HFF-Myc (cell line): ENCODE results near the gene SLC1A3.

Experiments used
- DNase-seq: peaks from one replicate; pipeline ENCODE4 v3.0.0-alpha.2; 2011; ENCODE audit warnings: low read depth; ENCODE audit errors: extremely low read depth
- H3K4me3 ChIP-seq: replicated peaks from 2 replicates; pipeline ENCODE4 v1.5.1; 2011; ENCODE audit warnings: low read depth, mild to moderate bottlenecking, control low read depth, low read length
- TF ChIP-seq, protein P1 (sequence below): IDR thresholded peaks from 2 replicates; pipeline ENCODE4 v1.5.1; 2012; ENCODE audit warnings: mild to moderate bottlenecking, low read depth, low read length, control low read depth; ENCODE audit errors: missing control alignments

SLC1A3 gene

DNA sequence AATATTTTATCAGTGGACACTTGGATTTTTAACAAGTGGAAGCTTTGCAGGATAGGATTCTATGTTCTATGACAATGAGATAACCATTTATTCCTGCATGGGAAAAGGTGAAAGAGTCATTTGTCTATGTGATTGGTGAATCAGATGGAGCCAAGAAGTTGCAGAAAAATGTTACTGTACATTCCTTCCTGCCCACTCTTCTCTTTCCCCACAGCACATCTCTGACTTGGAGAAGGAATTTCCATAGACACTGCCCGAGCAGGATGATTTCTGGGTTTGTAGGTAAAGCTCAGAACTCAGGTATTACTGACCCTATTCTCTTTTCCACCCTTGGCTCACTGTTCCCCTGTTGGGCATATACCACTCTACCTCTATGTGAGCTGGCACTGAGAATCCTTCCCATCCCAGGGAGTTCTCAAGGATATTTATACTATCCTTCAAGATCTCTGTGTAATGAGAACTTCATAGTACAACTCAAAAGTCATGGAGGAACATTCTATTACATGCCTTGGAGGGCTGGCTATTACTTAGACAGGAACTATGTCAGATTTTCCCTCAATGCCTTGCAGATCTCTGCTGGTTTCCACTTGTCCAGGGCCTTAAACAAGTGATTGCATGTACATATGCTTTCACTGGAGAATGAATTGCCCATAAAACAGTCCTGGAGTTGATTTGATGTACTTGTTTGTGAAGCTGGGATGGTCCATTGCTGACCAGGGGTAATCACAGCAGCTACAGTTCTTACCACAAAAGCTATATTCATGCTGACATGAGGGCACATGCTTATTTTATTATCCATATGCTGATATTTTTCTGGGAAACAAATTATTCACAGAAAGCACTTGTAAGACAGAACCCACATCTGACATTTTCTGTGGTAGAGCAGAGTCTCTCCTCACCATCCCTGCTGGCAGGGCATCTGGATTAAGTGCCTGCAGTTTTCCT lies 24.1 kb downstream of the SLC1A3 start:
- DNase-seq: no peak
- TF ChIP-seq, protein P1, sequence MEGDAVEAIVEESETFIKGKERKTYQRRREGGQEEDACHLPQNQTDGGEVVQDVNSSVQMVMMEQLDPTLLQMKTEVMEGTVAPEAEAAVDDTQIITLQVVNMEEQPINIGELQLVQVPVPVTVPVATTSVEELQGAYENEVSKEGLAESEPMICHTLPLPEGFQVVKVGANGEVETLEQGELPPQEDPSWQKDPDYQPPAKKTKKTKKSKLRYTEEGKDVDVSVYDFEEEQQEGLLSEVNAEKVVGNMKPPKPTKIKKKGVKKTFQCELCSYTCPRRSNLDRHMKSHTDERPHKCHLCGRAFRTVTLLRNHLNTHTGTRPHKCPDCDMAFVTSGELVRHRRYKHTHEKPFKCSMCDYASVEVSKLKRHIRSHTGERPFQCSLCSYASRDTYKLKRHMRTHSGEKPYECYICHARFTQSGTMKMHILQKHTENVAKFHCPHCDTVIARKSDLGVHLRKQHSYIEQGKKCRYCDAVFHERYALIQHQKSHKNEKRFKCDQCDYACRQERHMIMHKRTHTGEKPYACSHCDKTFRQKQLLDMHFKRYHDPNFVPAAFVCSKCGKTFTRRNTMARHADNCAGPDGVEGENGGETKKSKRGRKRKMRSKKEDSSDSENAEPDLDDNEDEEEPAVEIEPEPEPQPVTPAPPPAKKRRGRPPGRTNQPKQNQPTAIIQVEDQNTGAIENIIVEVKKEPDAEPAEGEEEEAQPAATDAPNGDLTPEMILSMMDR: no peak

DNA sequence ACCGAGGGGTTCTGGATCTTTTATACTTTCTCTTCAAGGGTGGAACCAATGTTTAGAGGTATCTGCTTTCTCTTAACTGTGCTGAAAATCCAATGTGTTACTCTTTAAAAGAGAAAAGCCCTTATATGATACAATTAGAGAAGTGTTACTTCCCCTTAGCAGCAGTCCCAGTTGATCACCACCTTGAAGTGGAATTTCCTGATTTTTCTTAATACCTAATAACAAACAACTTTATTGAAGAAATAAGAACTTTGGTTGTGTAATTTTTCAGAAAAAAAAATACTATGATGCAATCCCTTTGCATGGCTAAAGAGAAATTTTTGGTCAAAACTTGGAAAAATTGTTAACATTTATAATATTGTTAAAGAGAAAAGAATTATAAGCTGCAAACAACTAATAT lies 24.7 kb downstream of the SLC1A3 start:
- no peak for DNase-seq
- TF ChIP-seq, protein P1: no peak
- no peak overlapping the region for H3K4me3 ChIP-seq

More for the DNA sequence above, 24.1 kb downstream of the SLC1A3 start:
- H3K4me3 ChIP-seq: no peak overlapping the region

DNA sequence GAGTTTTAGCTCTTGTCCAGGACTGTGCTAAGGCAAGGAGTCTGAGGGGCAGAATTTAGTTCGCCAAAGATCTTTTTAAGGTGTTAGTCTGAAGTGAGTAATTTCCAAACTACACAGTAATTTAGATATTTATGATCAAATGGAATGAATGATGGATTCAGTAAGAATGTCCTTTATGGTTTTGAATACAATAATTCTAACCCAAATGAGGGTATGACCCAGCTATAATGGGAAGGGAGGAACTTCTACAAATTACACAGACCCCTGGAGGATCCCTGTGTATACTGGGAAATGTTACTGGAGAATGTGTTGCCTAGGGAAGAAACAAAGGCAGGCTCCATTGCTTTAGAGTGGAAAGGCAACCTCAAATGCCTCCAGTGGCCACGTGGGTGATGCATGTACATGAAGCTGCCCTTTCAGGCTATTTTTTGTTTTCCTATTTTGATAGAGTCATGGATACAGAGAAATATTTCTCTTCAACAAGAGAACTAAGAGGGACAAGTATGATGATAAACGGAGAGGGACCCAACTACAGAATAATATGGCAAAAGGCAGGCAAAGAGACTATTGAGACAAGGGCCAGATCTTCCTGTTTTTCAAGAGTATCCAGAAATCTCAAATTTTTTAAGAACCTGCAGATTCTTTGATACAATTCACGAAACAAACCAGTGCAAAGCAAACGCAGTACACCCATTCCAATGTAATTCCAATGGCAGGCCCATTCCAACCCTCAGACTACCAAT lies 25.4 kb downstream of the SLC1A3 start:
- DNase-seq: no peak
- TF ChIP-seq, protein P1: no peak
- no peak overlapping the region for H3K4me3 ChIP-seq

DNA sequence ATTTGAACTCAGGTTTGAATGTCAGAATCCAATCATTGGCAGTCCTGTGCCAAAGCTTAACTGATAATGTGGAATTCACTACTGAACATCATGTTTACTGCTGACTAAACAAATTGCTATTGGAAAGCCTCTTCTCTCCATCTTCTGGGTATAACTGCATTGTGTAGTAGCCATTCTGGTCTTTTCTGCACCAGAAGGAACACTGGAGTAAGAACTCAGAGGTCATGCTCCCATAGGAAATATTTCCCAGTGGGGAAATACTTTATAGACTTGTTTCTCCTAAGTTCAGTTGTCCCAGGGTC lies 25.9 kb downstream of the SLC1A3 start:
- no peak overlapping the region for H3K4me3 ChIP-seq
- TF ChIP-seq, protein P1: no peak
- no peak for DNase-seq

DNA sequence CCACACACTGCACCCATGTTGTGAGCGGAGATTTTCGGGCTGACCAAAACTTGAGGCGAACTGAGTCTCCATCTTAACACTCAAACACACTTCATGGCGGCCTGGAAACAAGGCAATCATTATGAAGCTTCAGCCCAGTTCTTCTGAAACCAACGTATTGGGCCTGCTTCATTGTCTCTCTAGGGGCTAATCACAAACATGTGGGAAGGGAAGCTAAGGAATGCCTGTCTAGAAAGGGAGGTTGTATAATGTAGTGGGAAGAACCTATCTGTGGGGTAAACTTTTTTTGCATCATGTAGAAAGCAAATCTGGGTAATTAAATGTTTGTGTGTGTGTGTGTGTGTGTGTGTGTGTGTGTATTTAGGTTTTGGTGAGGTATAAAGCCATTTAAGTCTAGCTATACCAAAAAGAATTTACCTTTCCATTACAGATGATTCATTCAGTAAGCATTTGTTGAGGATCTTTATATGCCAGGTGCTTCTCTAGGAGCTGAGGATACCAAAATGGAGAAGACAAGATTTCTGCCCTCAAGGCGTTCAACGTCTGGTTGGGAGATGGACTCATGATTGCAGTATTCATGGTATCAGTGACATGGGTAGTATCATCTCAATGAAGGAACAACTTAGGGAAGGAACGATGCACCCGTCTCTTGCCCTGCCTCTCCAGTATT lies 29.4 kb downstream of the SLC1A3 start:
- DNase-seq: no peak
- H3K4me3 ChIP-seq: no peak overlapping the region
- TF ChIP-seq, protein P1: no peak

DNA sequence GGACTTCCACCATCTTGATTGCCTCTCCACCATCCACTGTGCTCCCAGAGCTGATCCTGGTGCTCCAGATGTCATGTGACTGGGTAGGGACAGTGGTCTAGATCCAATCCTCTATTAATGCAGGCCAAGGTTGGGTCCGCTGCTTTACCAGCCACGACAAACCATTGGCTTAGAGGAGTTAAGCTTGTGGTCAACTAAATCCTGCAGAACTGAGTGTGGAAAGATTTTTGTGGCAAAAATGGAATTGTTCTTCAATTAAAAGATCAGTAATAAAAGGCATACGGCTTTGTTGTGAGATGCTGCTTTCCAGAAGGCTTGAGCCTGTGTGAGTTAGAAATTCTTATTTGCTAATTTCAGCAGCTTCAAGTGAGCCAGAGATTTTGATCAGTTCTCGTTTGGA lies 30.7 kb downstream of the SLC1A3 start:
- TF ChIP-seq, protein P1: no peak
- DNase-seq: no peak

More for the DNA sequence above, 30.7 kb downstream of the SLC1A3 start:
- no peak overlapping the region for H3K4me3 ChIP-seq
